ENCODE results near the gene BRAF. TPM values are rescaled to one million over a fixed set of nuclear protein-coding genes. Genes with fewer than 3 reads are reported as not detected.

The BRAF gene
- polyA plus RNA-seq, 1 donor (not counting 4 experiments of a cell fraction or from before 2014, with no cell fraction given) = 12.4 TPM

GRCh38 chr7:140724706-140725105, 200.0 kb downstream of the BRAF start:
- no peaks in the 10 kb centered on the region for H3K9me3 ChIP-seq (ENCODE audit: control insufficient read depth, low read depth, low read length)
- H3K27me3 ChIP-seq (ENCODE audit: control insufficient read depth, extremely low read depth, insufficient read depth, low read length) = no peaks in the 10 kb centered on the region
- dilution Hi-C loops (cut with MboI; ENCODE audit: extremely low pct_ligation_motif_present, low sequenced_read_pairs) = no loop called here
- H3K36me3 ChIP-seq (ENCODE audit: control insufficient read depth in 2 of 2, extremely low read depth in 1 of 2, insufficient read depth in 2 of 2, low read length in 2 of 2) = no peaks in the 10 kb centered on the region
- H3K4me1 ChIP-seq (ENCODE audit: control insufficient read depth, extremely low read depth, insufficient read depth, low read length) = peaks cover 7% of the 10 kb centered on the region
- no peak overlapping the region for H3K4me2 ChIP-seq (ENCODE audit: control insufficient read depth, extremely low read depth, insufficient read depth, low read depth, low read length)
- H4K20me1 ChIP-seq (ENCODE audit: control insufficient read depth, extremely low read depth, insufficient read depth, low read length) = no peaks in the 10 kb centered on the region
- no peak overlapping the region for H3K4me3 ChIP-seq (ENCODE audit: control insufficient read depth in 2 of 3, extremely low read depth in 1 of 3, insufficient read depth in 2 of 3, low read depth in 1 of 3, low read length in 3 of 3)
- H2AFZ ChIP-seq (ENCODE audit: control insufficient read depth, low read length) = no peak overlapping the region
- no peak for DNase-seq (ENCODE audit: low read depth, low spot score)
- no peak overlapping the region for H3K9ac ChIP-seq (ENCODE audit: control insufficient read depth, extremely low read depth, insufficient read depth, low read length)
- no peak overlapping the region for H3K27ac ChIP-seq (ENCODE audit: control insufficient read depth, insufficient read depth, low read length)
- no peak for FAIRE-seq
- H3K9me1 ChIP-seq (ENCODE audit: control insufficient read depth, extremely low read depth, insufficient read depth, low read length) = no peaks in the 10 kb centered on the region
- TF ChIP-seq CTCF (optimal IDR thresholded peaks at IDR 0.05 in 1 of 3, IDR thresholded peaks at IDR 0.05 in 1 of 3, conservative IDR thresholded peaks at IDR 0.05 in 1 of 3; ENCODE audit: extremely low read depth in 1 of 3, insufficient read depth in 2 of 3, low read length in 3 of 3) = no peak
- no peak for TF ChIP-seq EZH2 (IDR thresholded peaks at IDR 0.05; ENCODE audit: low read length)
- no peaks in the 10 kb centered on the region for H3K79me2 ChIP-seq (ENCODE audit: control insufficient read depth, insufficient read depth, low read length)

- Histone ChIP-seq H3K4me3 (ENCODE audit: control insufficient read depth in 2 of 3, extremely low read depth in 1 of 3, insufficient read depth in 2 of 3, low read depth in 1 of 3, low read length in 3 of 3) (no peak overlapping the region), H3K36me3 (ENCODE audit: control insufficient read depth in 2 of 2, extremely low read depth in 1 of 2, insufficient read depth in 2 of 2, low read length in 2 of 2) (no peaks in the 10 kb centered on the region), H4K20me1 (ENCODE audit: control insufficient read depth, extremely low read depth, insufficient read depth, low read length) (no peaks in the 10 kb centered on the region), H3K4me2 (ENCODE audit: control insufficient read depth, extremely low read depth, insufficient read depth, low read depth, low read length) (no peak overlapping the region), H3K9me3 (ENCODE audit: control insufficient read depth, low read depth, low read length) (no peaks in the 10 kb centered on the region), H3K4me1 (ENCODE audit: control insufficient read depth, extremely low read depth, insufficient read depth, low read length) (peaks cover 7% of the 10 kb centered on the region), H2AFZ (ENCODE audit: control insufficient read depth, low read length) (no peak overlapping the region), H3K79me2 (ENCODE audit: control insufficient read depth, insufficient read depth, low read length) (no peaks in the 10 kb centered on the region), H3K27me3 (ENCODE audit: control insufficient read depth, extremely low read depth, insufficient read depth, low read length) (no peaks in the 10 kb centered on the region), H3K9ac (ENCODE audit: control insufficient read depth, extremely low read depth, insufficient read depth, low read length) (no peak overlapping the region), H3K9me1 (ENCODE audit: control insufficient read depth, extremely low read depth, insufficient read depth, low read length) (no peaks in the 10 kb centered on the region), H3K27ac (ENCODE audit: control insufficient read depth, insufficient read depth, low read length) (no peak overlapping the region)
- TF ChIP-seq EZH2 (IDR thresholded peaks at IDR 0.05; ENCODE audit: low read length) = no peak
- dilution Hi-C loops (cut with MboI; ENCODE audit: extremely low pct_ligation_motif_present, low sequenced_read_pairs) = no loop called here
- no peak for DNase-seq (ENCODE audit: low read depth, low spot score)
- FAIRE-seq = no peak
Measured at GRCh38 chr7:140723574-140723973, 201.2 kb downstream of the BRAF start.

- no peaks in the 10 kb centered on the region for H3K9me3 ChIP-seq (ENCODE audit: control insufficient read depth, low read depth, low read length)
- peaks cover 4% of the 10 kb centered on the region for H3K4me1 ChIP-seq (ENCODE audit: control insufficient read depth, extremely low read depth, insufficient read depth, low read length)
- no peaks in the 10 kb centered on the region for H3K36me3 ChIP-seq (ENCODE audit: control insufficient read depth in 2 of 2, extremely low read depth in 1 of 2, insufficient read depth in 2 of 2, low read length in 2 of 2)
- dilution Hi-C loops (cut with MboI; ENCODE audit: extremely low pct_ligation_motif_present, low sequenced_read_pairs) = no loop called here
- H3K9ac ChIP-seq (ENCODE audit: control insufficient read depth, extremely low read depth, insufficient read depth, low read length) = no peak overlapping the region
- no peak overlapping the region for H2AFZ ChIP-seq (ENCODE audit: control insufficient read depth, low read length)
- no peaks in the 10 kb centered on the region for H3K9me1 ChIP-seq (ENCODE audit: control insufficient read depth, extremely low read depth, insufficient read depth, low read length)
- H3K79me2 ChIP-seq (ENCODE audit: control insufficient read depth, insufficient read depth, low read length) = no peaks in the 10 kb centered on the region
- no peak overlapping the region for H3K27ac ChIP-seq (ENCODE audit: control insufficient read depth, insufficient read depth, low read length)
- no peak overlapping the region for H3K4me2 ChIP-seq (ENCODE audit: control insufficient read depth, extremely low read depth, insufficient read depth, low read depth, low read length)
- no peaks in the 10 kb centered on the region for H4K20me1 ChIP-seq (ENCODE audit: control insufficient read depth, extremely low read depth, insufficient read depth, low read length)
- DNase-seq (ENCODE audit: low read depth, low spot score) (no peak), FAIRE-seq (no peak)
- H3K27me3 ChIP-seq (ENCODE audit: control insufficient read depth, extremely low read depth, insufficient read depth, low read length) = no peaks in the 10 kb centered on the region
- H3K4me3 ChIP-seq (ENCODE audit: control insufficient read depth in 2 of 3, extremely low read depth in 1 of 3, insufficient read depth in 2 of 3, low read depth in 1 of 3, low read length in 3 of 3) = no peak overlapping the region
- TF ChIP-seq EZH2 (IDR thresholded peaks at IDR 0.05; ENCODE audit: low read length) (no peak), CTCF (optimal IDR thresholded peaks at IDR 0.05 in 1 of 3, IDR thresholded peaks at IDR 0.05 in 1 of 3, conservative IDR thresholded peaks at IDR 0.05 in 1 of 3; ENCODE audit: extremely low read depth in 1 of 3, insufficient read depth in 2 of 3, low read length in 3 of 3) (no peak)
Measured at GRCh38 chr7:140723006-140723405, 201.7 kb downstream of the BRAF start.
